ENCODE data around the gene DCBLD1. TPM values are rescaled to one million over a fixed set of nuclear protein-coding genes. Genes with fewer than 3 reads are reported as not detected.

The DCBLD1 gene
- total RNA-seq, 1 experiment from 2014 or later: 59.1 TPM

- no peaks in the 10 kb centered on the region for H3K27me3 ChIP-seq (replicated peaks)
- no peaks in the 10 kb centered on the region for H3K9me3 ChIP-seq (replicated peaks)
- peaks cover 73% of the 10 kb centered on the region for H3K36me3 ChIP-seq
- H3K4me1 ChIP-seq (replicated peaks): no peaks in the 10 kb centered on the region
- no peak overlapping the region for H3K27ac ChIP-seq
- H3K4me3 ChIP-seq: no peak overlapping the region
- DNase-seq (ENCODE audit: low read depth in 1 of 2, low spot score in 2 of 2): no peak
These were observed 90.7 kb downstream of the DCBLD1 start for GRCh38 chr6:117573006-117573680.

GRCh38 chr6:117574198-117574597, 91.7 kb downstream of the DCBLD1 start:
- H3K27me3 ChIP-seq (replicated peaks): no peaks in the 10 kb centered on the region
- H3K36me3 ChIP-seq: peaks cover 64% of the 10 kb centered on the region
- H3K27ac ChIP-seq: no peak overlapping the region
- H3K4me1 ChIP-seq (replicated peaks): no peaks in the 10 kb centered on the region
- H3K4me3 ChIP-seq: no peak overlapping the region
- no peaks in the 10 kb centered on the region for H3K9me3 ChIP-seq (replicated peaks)
- DNase-seq (ENCODE audit: low read depth in 1 of 2, low spot score in 2 of 2): no peak

GRCh38 chr6:117585647-117586046, 103.2 kb downstream of the DCBLD1 start:
- Histone ChIP-seq H3K9me3 (replicated peaks) (no peaks in the 10 kb centered on the region), H3K4me1 (replicated peaks) (no peaks in the 10 kb centered on the region), H3K4me3 (no peak overlapping the region), H3K27me3 (replicated peaks) (no peaks in the 10 kb centered on the region), H3K27ac (no peak overlapping the region), H3K36me3 (peaks cover 43% of the 10 kb centered on the region)
- DNase-seq (ENCODE audit: low read depth in 1 of 2, low spot score in 2 of 2): no peak

DNA sequence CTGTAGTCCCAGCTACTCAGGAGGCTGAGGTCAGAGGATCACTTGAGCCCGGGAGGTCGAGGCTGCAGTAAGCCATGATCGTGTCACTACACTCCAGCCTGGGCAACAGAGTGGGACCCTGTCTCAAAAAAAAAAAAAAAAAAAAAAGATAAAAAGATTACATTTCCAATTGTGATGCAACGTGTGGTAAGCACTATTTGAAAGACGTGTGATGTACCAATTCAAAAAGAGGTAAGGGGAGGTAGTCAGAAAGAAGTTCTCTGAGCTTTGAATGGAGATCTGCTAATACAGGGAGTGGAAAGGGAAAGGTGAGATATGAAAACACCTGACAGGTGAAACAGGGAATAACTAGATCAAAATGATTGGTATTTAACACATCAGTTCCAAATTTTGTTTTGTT, 108.0 kb downstream of the DCBLD1 start:
- Histone ChIP-seq H3K9me3 (replicated peaks) (no peaks in the 10 kb centered on the region), H3K27me3 (replicated peaks) (no peaks in the 10 kb centered on the region), H3K36me3 (peaks cover 49% of the 10 kb centered on the region), H3K27ac (no peak overlapping the region), H3K4me3 (no peak overlapping the region), H3K4me1 (replicated peaks) (no peaks in the 10 kb centered on the region)
- DNase-seq (ENCODE audit: low read depth in 1 of 2, low spot score in 2 of 2): no peak

DNA sequence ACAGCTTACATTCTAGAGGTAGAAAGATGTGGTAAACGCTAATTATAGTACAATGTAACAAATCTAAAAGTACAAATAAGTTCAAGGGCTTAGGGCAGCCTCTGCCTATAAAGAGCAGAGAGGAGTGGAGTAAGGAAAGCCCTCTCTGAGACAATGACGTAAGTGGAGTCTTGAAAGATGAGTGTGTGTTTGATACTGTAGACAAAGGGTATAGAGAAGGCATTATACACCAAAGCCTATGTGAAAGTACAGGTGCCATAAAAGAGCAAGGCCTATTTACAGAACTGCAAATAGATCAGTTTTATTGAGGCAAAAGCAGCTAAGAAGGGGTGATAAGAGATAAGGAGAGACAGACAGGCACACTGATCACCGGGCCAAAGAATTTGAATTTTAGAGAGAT, 108.9 kb downstream of the DCBLD1 start:
- H3K36me3 ChIP-seq: peaks cover 55% of the 10 kb centered on the region
- no peaks in the 10 kb centered on the region for H3K4me1 ChIP-seq (replicated peaks)
- no peak overlapping the region for H3K27ac ChIP-seq
- H3K4me3 ChIP-seq: no peak overlapping the region
- H3K27me3 ChIP-seq (replicated peaks): no peaks in the 10 kb centered on the region
- no peak for DNase-seq (ENCODE audit: low read depth in 1 of 2, low spot score in 2 of 2)
- no peaks in the 10 kb centered on the region for H3K9me3 ChIP-seq (replicated peaks)

DNA sequence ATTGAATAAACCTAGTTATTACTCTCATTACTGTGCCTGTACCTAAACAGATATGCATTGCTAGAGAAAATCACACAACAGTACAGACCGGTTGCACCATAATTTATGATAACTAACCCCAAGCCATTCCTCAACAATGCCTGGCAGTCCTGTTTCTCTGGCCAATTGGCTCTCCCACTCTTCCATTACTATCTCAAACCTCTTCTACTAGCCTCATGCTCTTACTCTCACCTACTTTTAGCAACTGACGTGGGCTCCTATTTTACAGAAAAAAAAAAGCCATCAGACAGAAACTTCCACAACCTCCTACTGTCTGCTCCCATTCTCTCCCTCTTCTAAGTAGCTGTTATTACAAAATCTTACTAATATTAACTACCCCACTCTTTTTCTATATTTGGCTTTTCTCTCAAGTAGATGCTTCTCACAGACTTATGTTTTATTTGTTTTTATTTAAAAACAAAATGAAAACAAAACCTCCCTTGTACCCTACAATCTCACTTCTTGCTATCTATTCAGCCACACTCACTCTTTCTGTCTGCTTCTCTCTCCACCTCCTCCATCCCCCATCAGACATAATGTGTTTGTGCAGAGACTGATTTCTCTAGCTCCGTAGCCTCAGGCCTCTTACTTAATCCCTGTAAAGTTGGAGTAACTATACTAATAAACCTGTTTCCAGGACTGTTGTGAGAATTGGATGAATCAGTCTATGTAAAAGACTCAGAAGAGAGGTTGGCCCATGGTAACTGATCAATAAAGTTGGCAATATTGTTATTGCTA, 110.7 kb downstream of the DCBLD1 start:
- H3K36me3 ChIP-seq: peaks cover 65% of the 10 kb centered on the region
- H3K27me3 ChIP-seq (replicated peaks): no peaks in the 10 kb centered on the region
- no peak overlapping the region for H3K4me3 ChIP-seq
- DNase-seq (ENCODE audit: low read depth in 1 of 2, low spot score in 2 of 2): no peak
- H3K4me1 ChIP-seq (replicated peaks): no peaks in the 10 kb centered on the region
- no peak overlapping the region for H3K27ac ChIP-seq
- H3K9me3 ChIP-seq (replicated peaks): 0 out of 2 replicates have a peak, but pooled peaks cover 2% of the 10 kb centered on the region

DNA sequence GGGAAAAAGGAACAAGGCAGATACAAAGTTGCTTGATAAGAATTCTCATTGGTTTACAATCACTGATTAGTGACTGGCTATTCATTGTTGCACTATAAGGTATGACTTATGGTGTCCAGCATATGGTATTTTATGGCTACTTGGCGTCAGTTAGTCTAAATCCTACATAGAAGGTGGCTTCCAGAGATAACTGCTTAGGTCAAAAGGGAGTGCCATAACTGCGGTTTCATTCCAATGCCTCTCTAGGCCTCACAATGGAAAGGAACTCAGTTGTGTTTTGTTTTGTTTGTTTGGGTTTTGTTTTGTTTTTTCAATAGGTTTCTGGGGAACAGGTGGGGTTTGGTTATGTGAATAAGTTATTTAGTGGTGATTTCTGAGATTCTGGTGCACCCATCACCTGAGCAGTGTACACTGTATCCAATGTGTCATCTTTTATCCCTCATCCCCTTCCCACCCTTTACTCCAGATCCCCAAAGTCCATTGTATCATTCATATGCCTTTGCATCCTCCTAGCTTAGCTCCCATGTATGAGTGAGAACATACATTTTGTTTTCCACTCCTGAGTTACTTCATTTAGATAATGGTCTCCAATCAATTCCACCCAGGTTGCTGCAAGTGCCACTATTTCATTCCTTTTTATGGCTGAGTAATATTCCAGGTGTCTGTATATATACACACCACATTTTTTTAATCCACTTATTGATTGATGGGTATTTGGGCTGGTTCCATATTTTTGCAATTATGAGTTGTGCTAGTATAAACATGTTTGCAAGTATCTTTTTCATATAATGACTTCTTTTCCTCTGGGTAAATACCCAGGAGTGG, 112.8 kb downstream of the DCBLD1 start:
- Histone ChIP-seq H3K27ac (no peak overlapping the region), H3K27me3 (replicated peaks) (no peaks in the 10 kb centered on the region), H3K4me1 (replicated peaks) (peaks cover 4% of the 10 kb centered on the region; the same call in 1 of the 2 replicates), H3K36me3 (peaks cover 70% of the 10 kb centered on the region), H3K9me3 (replicated peaks) (0 out of 2 replicates have a peak, but pooled peaks cover 2% of the 10 kb centered on the region), H3K4me3 (no peak overlapping the region)
- DNase-seq (ENCODE audit: low read depth in 1 of 2, low spot score in 2 of 2): no peak

GRCh38 chr6:117597755-117598154, 115.3 kb downstream of the DCBLD1 start:
- Histone ChIP-seq H3K36me3 (peaks cover 58% of the 10 kb centered on the region), H3K9me3 (replicated peaks) (0 out of 2 replicates have a peak, but pooled peaks cover 2% of the 10 kb centered on the region), H3K4me1 (replicated peaks) (peaks cover 6% of the 10 kb centered on the region), H3K4me3 (no peak overlapping the region), H3K27me3 (replicated peaks) (no peaks in the 10 kb centered on the region), H3K27ac (no peak overlapping the region)
- DNase-seq (ENCODE audit: low read depth in 1 of 2, low spot score in 2 of 2): no peak

Other genes starting within 250 kb of the DCBLD1 start
- 0.05 TPM in 1 of 2 replicates, not detected in the other for gene VGLL2, start 217.1 kb upstream of the DCBLD1 start, total RNA-seq (2014; rRNA removed; shearing (Covaris generic))
- not detected in 2 replicates for gene ROS1, start 56.7 kb upstream of the DCBLD1 start, total RNA-seq (2014; rRNA removed; shearing (Covaris generic))
- gene GOPC, start 119.8 kb downstream of the DCBLD1 start, total RNA-seq (2014; rRNA removed; shearing (Covaris generic)): 50.2 and 54.2 TPM in 2 replicates
- gene NUS1, start 192.8 kb downstream of the DCBLD1 start, total RNA-seq (2014; rRNA removed; shearing (Covaris generic)): 13.7 and 17.8 TPM in 2 replicates